Central memory CD4-positive, alpha-beta T cell (primary cell): Measurements from ENCODE around the gene GGA1.
"Not testable (repeated sequence)": the region's sequence is repeated elsewhere in the genome, so short reads cannot be mapped to it uniquely, and the experiment has no call there.

ENCODE experiments used
- DNase-seq: peaks from one replicate; pipeline ENCODE4 v3.0.0; 2022

GGA1 gene

GRCh38 chr22:37570661-37570976, 38.0 kb upstream of the GGA1 start:
- DNase-seq = no peak

GRCh38 chr22:37571258-37571991, 37.2 kb upstream of the GGA1 start:
- DNase-seq = no peak

- no peak for DNase-seq
Measured at GRCh38 chr22:37571992-37572373, 36.7 kb upstream of the GGA1 start.

- DNase-seq = no peak
Measured at GRCh38 chr22:37575490-37576003, 33.1 kb upstream of the GGA1 start.

- DNase-seq = no peak
Measured at GRCh38 chr22:37578002-37578401, 30.6 kb upstream of the GGA1 start.

- no peak for DNase-seq
Measured at GRCh38 chr22:37581504-37581903, 27.1 kb upstream of the GGA1 start.

- no peak for DNase-seq
Measured at GRCh38 chr22:37582526-37582925, 26.1 kb upstream of the GGA1 start.

GRCh38 chr22:37588546-37589215, 20.0 kb upstream of the GGA1 start:
- DNase-seq = no peak

GRCh38 chr22:37589636-37590035, 19.0 kb upstream of the GGA1 start:
- DNase-seq = no peak

- DNase-seq = not testable (repeated sequence)
Measured at GRCh38 chr22:37591081-37591480, 17.6 kb upstream of the GGA1 start.

- no peak for DNase-seq
Measured at GRCh38 chr22:37591823-37592404, 16.7 kb upstream of the GGA1 start.

GRCh38 chr22:37594237-37594636, 14.4 kb upstream of the GGA1 start:
- DNase-seq = no peak

GRCh38 chr22:37599153-37599552, 9.5 kb upstream of the GGA1 start:
- no peak for DNase-seq

- DNase-seq = no peak
Measured at GRCh38 chr22:37601203-37601539, 7.5 kb upstream of the GGA1 start.

GRCh38 chr22:37601540-37602442, 6.8 kb upstream of the GGA1 start:
- DNase-seq = no peak

GRCh38 chr22:37602546-37603277, 5.9 kb upstream of the GGA1 start:
- DNase-seq = not testable (repeated sequence)

GRCh38 chr22:37604074-37604473, 4.6 kb upstream of the GGA1 start:
- no peak for DNase-seq

- DNase-seq = peak; percentile 80
Measured at GRCh38 chr22:37604875-37605274, 3.8 kb upstream of the GGA1 start.

GRCh38 chr22:37607010-37607934, 1.4 kb upstream of the GGA1 start:
- peak; percentile 85 for DNase-seq

- no peak for DNase-seq
Measured at GRCh38 chr22:37607935-37608476, 628 bp upstream of the GGA1 start.
